Kasumi-1 (cell line): ENCODE measurements around the gene CENPA.
"Not testable (repeated sequence)": the region's sequence is repeated elsewhere in the genome, so short reads cannot be mapped to it uniquely, and the experiment has no call there.

Source experiments
- DNase-seq, 2 experiments: peaks; one replicate each; lab custom pipeline; 2025; lab: John Stamatoyannopoulos, UW

Gene CENPA

DNA sequence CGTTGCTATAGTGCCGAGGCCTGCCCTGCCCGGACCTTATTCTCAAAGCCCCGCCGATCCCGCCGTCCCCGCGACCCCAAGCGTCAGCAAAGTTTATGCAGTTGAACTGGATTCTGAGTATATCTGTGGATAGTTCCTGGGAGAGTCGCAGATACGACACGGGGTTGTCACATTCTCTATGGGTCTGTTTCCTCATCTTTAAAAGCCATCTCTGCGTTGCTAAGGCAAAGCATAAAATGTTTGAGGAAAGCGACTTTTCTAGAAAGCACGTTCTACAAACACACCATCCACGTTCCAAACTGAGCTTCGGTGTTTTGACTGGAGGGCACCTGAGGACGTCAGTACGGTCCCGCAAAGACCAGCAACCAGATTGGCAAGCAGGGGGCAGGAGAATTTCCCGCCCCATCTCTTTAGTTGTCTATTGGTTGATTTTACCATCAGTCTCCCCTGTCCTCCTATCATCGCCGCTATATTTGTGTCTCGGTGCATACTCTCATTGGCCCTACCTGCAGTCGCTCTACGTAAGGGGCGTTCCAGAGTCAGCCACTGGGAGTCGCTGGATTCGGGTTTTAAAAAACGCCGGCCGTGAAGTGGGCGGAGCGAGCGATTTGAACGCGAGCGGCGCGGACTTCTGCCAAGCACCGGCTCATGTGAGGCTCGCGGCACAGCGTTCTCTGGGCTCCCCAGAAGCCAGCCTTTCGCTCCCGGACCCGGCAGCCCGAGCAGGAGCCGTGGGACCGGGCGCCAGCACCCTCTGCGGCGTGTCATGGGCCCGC lies at the start of gene CENPA:
TSS of gene CENPA (plus strand) at position 626 of the 776 bp plus-strand sequence. CDS start at position 767, 141 bp downstream.
- peak; percentile 99 for DNase-seq

DNA sequence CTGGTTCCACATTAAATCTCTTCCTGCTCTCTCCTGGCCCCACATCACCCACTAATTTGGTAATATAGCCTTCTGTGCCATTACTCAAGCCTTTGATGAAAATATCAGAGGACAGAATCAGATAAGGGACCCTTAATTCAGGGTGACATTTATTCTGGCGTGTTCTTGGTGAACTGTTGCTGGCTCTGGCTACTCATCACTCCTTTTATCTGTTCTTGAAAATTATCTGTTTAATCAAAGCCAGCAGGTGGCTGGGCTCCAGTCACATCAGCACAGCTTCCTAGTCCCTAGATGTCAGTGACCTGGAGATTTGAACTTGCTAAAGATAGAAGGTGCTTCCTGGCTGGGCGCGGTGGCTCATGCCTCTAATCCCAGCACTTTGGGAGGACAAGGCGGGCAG lies 48.6 kb upstream of the CENPA start:
- DNase-seq = no peak

DNA sequence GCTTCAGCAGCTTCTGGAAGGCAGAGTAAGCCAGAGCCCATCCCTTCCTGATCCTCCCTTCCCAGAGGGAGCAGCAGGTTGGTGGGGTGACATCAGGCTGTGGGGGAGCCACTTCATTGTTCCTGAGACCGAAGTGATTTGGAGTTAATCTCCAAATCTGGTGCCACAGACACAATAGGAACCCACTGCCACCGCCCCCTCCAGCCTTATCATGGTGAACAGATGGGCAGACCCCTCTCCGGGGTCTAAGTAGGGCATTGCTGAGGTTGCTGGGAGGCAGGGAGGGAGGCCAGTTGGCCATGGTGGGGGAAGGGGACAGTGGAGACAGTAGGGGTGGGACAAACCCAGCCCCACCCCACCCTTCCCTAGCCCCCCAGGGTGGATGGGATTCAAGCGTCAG lies 47.4 kb upstream of the CENPA start:
- DNase-seq = no peak

DNA sequence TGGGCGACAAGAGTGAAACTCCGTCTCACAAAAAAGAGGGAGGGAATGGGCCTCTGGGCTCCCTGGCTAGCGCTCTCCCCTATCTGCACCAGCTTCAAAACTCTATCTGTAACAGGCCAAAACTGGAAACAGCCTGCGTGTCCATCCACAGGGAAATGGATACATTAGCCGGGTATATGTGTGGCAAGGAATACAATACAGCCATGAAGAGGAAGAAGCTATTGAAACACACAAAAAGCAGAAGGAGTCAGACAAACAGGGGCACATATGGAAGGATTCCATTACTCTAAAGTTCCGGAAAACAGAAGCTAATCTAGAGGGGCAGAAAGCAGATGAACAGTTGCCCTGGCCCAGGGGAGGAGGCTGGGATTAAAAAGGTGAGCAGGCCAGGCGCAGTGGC lies 46.3 kb upstream of the CENPA start:
- no peak for DNase-seq

DNA sequence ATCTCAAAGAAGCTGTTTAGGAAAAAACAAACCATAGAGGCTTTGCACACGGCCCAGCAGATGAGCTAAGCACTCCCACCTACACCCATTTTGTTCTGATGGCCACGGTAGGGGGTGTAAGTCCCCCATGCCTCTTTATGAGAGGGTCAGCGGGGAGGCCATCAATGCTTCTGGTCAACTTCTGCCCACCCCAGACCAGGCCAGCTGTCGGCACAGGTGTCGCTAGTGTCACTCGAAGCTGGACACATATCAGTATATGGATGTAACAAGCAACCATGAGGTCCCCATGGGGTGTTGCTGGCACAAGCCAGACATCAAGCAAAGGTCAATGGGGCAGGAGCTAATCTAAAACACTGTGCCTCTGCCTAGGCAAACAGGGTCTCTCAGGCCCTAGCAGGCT lies 45.5 kb upstream of the CENPA start:
- DNase-seq = no peak

DNA sequence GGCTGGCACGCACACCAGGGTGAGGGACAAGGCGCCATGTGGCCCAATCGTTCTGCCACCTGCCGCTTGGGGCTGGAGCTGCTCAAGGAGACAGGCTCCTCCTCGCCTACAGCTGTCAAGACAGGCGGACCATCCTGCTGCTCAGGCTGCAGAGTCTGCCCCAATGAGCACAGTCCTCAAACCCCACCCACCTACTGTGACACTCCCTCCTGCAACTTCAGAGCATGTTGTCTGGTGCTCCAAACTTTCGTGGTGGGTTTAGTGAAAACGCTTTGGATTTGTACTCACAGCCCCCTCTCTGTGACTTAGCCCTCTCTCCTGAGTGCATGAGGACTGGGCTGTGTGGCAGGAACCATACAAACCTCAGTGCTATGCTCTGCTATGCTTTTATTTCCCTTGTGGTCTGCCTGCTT lies 45.0 kb upstream of the CENPA start:
- DNase-seq = peak; percentile 76 to 90

DNA sequence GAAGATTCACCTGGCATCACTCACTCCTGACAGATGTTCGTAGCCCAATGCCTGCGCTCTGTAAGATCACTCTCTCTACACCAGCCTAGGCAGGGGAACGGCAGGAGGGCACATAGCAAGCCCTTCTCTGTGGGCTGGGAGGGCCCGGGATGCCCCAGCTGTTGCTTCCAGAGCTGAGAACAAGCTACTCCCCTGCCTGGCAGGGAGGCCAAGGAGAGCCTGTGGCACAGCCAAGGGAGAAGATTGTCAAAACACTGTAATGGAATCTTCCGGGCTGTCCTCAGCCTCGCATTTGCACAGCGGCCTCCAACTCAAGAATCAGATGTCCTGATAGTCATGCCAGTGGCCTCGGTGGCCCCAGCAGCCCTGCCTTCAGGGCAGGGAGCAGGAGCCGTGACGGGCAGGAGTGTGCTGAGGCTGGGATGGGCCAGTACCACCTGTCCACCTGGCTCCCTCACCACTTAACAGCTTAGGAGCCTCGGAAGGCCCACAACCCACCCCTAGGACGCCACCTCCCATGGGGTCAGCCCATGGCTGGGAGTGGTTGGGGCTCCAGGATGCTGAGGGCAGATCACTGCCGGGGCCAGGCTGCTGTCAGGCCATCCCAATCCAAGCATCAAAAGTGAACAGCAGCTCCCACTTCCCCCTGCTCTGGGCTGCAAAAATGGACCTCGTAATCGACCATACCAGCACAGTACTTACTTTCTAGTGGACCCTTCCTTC lies 43.6 kb upstream of the CENPA start:
- DNase-seq = no peak

DNA sequence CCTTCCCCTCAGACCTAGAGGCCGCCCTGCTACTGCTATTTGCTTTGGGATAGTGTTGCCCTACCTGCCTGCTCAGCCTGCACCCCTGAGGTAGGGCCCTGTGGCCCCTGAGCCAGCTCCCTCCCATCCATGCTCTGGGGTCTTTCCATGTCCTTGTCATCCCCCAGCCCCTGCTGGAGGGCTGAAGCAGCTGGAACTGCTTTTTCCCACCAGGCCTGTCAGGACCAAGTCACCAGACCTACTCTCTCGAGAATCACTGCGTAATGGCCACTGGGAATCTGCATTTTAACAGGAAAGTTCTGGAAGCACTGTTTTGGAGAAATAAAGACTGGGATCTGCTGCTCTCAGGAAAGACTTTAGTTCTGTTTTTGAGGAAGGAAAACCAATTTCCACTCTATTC lies 42.0 kb upstream of the CENPA start:
- no peak for DNase-seq

DNA sequence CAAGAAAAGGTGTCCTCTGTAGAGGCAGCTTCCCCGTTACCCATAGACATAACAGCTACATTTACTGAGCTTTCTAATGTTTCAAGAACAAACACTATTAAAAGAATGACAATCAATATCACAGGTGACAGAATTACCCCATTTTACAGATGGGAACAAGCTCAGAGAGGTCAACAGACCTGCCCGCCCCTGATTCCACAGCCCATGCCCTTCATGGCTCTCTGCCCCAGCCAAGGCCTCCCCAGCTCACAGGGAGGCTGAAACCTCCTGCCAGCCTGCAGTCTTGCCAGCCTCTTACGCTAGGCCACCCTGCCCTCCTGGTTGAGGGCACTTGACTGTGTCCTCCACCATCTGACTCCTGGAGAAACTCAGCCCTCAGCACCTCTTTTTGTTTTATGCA lies 40.9 kb upstream of the CENPA start:
- DNase-seq = no peak

DNA sequence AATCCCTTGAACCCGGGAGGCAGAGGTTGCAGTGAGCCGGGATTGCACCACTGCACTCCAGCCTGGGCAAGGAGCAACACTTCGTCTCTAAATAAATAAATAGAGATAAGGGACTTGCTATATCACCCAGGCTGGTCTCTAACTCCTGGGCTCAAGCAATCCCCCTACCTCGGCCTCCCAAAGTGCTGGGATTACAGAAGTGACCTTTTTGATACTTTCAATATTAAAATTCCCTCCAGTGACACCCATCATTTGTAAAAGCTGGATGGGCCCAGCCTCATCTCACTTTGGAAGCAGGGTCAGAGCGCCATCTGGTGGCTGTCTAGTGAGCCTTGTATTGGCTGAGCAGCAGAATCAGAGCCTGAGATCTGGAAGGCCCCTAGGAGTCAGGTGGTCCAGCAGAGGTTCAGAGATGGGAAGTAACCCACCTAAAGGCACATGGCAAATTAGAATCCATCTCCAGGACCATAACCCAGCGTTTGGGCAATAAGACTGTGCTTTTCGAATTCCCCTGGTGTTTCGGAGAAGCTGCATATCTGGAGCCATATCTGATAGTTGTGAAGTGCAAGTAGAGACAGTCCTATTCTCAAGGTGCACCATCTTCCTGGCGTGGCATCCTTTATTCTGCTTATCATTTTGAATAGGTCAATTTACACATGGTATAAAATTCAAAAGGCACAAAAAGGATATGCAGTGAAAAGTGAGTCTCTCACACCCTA lies 40.1 kb upstream of the CENPA start:
- peak; percentile 73 to 82 for DNase-seq

DNA sequence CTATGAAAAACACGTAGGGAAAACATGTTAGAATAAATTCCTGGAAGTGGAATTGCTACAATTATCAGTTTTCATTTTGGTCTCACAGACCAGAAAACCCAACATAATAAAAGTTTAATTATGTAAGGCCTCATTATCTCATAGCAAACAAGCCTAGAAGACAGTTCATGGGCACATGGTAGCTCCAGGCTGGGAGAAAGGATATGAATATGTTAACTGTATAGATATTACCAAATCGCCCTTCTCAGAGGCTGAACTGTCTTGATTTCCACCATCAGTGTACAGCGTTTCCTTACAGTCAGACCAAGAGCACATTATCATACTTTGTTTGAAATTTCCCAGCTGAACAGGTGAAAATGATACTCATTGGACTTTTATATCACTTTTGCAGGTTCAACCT lies 38.9 kb upstream of the CENPA start:
- no peak for DNase-seq

DNA sequence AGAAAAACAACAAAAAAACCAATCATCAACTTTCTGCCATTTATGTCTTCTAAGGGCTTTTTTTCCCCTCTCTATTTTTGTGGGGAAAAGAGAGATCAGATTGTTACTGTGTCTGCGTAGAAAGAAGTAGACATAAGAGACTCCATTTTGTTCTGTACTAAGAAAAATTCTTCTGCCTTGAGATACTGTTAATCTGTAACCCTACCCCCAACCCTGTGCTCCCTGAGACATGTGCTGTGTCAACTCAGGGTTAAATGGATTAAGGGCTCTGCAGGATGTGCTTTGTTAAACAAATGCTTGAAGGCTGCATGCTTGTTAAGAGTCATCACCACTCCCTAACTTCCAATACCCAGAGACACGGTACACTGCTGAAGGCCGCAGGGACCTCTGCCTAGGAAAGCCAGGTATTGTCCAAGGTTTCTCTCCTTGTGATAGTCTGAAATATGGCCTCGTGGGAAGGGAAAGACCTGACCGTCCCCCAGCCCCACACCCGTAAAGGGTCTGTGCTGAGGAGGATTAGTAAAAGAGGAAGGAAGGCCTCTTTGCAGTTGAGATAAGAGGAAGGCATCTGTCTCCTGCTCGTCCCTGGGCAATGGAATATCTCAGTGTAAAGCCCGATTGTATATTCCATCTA lies 36.0 kb upstream of the CENPA start:
- DNase-seq = peak in 1 of 2 experiments; percentile 21

DNA sequence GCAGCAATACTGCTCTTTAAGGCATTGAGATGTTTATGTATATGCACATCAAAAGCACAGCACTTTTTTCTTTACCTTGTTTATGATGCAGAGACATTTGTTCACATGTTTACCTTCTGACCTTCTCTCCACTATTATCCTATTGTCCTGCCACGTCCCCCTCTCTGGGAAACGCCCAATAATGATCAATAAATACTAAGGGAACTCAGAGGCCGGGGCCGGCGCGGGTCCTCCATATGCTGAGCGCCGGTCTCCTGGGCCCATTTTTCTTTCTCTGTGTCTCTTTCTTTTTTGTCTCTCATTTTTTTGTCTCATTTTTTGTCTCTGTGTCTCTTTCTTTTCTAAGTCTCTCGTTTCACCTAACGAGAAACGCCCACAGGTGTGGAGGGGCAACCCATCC lies 35.4 kb upstream of the CENPA start:
- DNase-seq = not testable (repeated sequence)

DNA sequence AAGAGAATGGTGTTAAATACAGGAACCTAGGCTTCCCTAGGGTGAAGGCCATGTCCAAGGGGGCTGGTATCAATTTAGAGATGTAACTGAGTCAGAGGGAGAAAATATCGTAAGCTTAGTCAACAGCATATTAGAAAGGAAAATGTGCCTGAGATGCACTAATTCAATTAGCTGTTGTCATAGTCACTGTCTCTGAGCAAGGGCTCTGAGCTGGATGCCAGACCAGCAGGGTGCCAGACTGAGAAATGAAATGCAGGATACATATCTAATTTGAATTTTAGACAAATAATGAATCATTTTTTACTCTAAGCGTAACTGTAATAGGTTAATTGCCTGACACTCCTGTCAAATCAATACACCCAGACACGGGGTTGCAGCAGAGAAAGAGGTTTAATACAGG lies 33.2 kb upstream of the CENPA start:
- DNase-seq = no peak

DNA sequence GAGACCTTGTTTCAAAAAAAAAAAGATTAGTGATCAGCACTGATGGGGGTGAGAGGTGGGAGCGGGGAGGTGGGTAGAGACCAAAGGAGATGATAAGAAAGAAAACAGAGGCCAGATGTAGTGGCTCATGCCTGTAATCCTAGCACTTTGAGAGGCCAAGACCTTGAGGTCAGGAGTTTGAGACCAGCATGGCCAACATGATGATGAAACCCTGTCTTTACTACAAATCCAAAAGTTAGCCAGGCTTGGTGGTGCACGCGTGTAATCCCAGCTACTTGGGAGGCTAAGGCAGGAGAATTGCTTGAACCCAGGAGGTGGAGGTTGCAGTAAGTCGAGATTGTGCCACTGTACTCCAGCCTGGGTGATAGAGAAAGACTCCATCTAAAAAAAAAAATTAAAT lies 31.3 kb upstream of the CENPA start:
- DNase-seq = no peak

DNA sequence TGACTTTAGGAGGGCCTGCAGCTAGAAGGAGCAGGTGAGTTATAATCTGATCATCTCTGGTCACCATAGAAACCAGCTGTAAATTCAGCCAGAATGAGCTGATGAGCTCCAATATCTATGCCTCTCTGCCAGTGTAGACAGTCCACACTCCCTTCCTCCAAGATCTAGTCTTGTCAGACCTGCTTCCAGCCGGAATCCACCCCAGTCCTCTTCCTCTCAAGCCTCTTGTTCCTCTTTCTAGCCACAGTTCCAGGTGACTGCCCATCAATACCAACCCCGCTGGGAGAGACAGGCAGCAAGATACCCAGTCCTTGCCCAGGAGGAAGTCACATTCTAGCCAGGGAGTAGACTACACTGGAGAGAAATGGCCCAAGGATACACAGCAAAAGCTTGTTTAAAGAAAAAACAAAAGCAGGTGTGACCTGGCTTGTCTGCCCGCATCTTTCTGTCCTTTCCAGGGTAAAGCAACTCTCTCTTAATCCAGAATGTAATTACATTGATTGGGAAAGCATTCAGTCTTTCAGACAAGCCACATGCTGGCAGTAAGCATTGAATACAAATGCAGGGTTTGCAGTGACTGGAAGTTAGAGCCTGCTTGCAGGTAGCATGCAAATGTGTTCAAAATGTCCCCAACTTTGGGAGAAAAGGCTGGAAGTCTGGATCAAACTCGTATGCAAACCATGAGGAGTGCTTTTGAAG lies 30.7 kb upstream of the CENPA start:
- DNase-seq = peak; percentile 31 to 38

DNA sequence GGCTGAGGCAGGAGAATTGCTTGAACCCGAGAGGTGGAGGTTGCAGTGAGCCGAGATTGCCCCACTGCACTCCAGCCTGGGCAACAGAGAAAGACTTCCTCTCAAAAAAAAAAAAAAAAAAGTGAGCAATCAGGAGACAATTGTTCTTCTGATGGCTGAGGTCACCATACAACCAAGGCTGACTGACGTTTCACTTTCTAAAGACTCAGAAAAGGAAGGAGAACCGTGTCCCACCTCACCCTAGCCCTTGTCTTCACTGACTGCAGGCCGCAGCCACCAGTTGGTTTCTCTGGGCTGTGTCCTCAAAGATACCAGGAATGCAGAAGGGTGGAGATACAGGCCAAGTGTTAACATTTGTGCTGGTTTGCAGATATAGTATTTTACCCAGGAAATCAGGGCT lies 29.5 kb upstream of the CENPA start:
- DNase-seq = no peak

DNA sequence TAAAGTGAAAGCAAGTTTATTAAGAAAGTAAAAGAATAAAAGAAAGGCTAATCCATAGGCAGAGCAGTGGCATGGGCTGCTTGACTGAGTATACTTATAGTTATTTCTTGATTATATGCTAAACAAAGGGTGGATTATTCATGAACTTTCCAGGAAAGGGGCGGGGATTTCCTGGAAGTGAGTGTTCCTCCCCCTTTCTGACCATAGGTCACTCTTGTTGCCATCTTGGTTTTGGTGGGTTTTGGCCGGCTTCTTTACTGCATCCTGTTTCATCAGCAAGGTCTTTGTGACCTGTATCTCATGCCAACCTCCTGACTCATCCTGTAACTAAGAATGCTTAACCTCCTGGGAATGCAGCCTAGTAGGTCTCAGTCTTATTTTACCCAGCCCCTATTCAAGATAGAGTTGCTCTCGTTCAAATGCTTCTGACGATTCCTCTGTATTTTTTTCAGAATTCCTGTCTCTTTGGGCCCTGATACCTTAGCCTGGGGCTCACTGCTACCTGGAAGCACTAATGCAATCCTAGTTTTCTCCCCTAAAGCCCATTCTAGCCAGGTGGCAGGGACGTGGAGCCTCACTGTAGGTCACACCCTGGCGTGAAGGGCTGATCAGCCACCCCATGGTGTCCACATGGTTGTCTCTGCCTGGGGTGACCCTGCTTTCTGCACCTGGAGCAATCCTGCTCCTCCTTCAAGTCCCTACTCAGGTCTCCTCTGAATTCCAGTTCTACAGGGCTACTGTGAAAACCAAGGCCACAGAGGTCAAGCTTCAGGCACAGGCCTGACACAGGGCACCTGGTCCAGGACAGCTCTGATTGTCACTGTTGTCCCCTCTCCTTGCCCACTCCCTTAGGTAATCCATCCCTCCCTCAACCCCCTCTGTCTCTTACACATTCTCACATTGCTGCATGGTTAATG lies 27.7 kb upstream of the CENPA start:
- no peak for DNase-seq

DNA sequence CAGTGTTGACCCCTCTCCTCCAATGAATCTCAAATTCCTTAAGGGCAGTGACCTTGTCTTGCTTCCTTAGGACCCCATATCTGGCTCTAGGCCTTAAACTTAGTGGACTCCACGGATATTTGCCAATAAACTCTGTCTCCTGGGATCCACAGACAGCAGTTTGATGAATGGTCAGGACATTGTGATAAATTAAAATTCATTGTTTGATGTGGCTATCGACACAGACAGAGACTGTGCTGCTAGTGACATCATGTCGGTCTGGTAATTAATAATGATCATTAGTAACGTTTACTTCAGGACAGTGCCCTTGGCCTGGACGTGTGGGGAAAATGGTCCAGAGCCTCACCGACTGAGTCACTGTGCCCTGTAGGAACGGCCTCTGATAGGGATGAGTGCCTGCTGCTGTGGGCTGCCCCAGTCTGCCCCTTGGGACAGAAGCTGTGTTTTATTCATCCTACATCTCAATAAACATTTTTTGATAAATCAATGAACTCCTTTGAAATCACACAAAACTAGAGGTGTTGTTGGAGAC lies 27.0 kb upstream of the CENPA start:
- DNase-seq = no peak

DNA sequence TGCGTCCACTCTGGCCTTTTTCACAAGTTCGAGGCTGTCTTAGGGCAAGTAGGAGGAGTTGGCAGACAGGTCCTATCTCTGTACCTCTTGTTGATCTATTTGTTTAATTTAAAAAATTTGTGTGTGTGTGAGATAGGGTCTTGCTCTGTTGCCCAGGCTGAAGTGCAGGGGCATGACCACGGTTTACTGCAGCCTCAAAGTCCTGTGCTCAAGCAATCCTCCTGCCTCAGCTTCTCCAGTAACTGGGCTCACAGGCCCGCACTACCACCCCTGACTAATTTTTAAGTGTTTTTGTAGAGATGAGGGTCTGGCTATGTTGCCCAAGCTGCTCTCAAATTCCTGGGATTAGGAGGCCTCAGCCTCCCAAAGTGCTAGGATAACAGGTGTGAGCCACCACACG lies 26.0 kb upstream of the CENPA start:
- no peak for DNase-seq
